HG03196 (cell line): ENCODE measurements around the gene AKR1C4.

ENCODE experiments used
- ATAC-seq: cut with Tn5 transposase; IDR thresholded peaks from one replicate; pipeline ENCODE4 v1.9.1; 2021; ENCODE audit not compliant: unreplicated experiment

AKR1C4 gene

GRCh38 chr10:5265139-5265538 lies 68.5 kb downstream of the AKR1C4 start:
- no peak for ATAC-seq

- ATAC-seq, result no peak
Measured at GRCh38 chr10:5266351-5266750, 69.7 kb downstream of the AKR1C4 start.

GRCh38 chr10:5266804-5267203 lies 70.2 kb downstream of the AKR1C4 start:
- ATAC-seq, result no peak

GRCh38 chr10:5268234-5268633 lies 71.6 kb downstream of the AKR1C4 start:
- ATAC-seq, result no peak
